ENCODE measurements around the gene FBXW7.

DNA sequence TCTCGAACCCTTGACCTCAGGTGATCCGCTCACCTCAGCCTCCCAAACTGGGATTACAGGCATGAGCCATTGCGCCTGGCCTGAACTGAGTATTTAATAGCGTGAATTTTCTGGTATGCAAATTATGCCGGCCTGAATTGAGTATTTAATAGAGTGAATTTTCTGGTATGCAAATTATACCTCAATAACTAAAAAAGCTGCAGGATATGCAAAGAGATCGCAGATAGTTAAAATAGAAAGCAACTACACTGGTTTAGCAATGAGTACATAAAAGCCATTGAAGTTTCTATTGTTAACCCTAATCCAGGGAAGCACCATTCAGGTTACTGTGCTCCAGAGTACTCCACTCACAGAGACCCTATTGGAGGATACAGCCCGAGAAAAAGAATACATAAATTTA is 22.8 kb downstream of the FBXW7 start:
- TF ChIP-seq CREB1 (IDR thresholded peaks at IDR 0.05), result no peak
- TF ChIP-seq EZH2 (IDR thresholded peaks at IDR 0.05; ENCODE audit: low read depth, low read length, severe bottlenecking), result no peak
- TF ChIP-seq, protein P1, sequence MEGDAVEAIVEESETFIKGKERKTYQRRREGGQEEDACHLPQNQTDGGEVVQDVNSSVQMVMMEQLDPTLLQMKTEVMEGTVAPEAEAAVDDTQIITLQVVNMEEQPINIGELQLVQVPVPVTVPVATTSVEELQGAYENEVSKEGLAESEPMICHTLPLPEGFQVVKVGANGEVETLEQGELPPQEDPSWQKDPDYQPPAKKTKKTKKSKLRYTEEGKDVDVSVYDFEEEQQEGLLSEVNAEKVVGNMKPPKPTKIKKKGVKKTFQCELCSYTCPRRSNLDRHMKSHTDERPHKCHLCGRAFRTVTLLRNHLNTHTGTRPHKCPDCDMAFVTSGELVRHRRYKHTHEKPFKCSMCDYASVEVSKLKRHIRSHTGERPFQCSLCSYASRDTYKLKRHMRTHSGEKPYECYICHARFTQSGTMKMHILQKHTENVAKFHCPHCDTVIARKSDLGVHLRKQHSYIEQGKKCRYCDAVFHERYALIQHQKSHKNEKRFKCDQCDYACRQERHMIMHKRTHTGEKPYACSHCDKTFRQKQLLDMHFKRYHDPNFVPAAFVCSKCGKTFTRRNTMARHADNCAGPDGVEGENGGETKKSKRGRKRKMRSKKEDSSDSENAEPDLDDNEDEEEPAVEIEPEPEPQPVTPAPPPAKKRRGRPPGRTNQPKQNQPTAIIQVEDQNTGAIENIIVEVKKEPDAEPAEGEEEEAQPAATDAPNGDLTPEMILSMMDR (IDR thresholded peaks at IDR 0.05; ENCODE audit: control extremely low read depth in 1 of 3, insufficient read depth in 1 of 3, low read depth in 1 of 3, low read length in 3 of 3), result no peak
- TF ChIP-seq, protein P2, sequence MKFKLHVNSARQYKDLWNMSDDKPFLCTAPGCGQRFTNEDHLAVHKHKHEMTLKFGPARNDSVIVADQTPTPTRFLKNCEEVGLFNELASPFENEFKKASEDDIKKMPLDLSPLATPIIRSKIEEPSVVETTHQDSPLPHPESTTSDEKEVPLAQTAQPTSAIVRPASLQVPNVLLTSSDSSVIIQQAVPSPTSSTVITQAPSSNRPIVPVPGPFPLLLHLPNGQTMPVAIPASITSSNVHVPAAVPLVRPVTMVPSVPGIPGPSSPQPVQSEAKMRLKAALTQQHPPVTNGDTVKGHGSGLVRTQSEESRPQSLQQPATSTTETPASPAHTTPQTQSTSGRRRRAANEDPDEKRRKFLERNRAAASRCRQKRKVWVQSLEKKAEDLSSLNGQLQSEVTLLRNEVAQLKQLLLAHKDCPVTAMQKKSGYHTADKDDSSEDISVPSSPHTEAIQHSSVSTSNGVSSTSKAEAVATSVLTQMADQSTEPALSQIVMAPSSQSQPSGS (IDR thresholded peaks at IDR 0.05; ENCODE audit: low read length), result no peak
- no peak for TF ChIP-seq SRF (IDR thresholded peaks at IDR 0.05; ENCODE audit: low read depth, low read length)
- no peak for TF ChIP-seq SIN3A (conservative IDR thresholded peaks at IDR 0.05 in 1 of 2, IDR thresholded peaks at IDR 0.05 in 1 of 2; ENCODE audit: low read depth in 1 of 2, low read length in 2 of 2)
- no peak for TF ChIP-seq POLR2A (IDR thresholded peaks at IDR 0.05; ENCODE audit: control extremely low read depth in 1 of 2, low read depth in 2 of 2, low read length in 2 of 2)
- no peak for TF ChIP-seq JUN (IDR thresholded peaks at IDR 0.05; ENCODE audit: low read depth, low read length)
- no peak for TF ChIP-seq SP1 (IDR thresholded peaks at IDR 0.05; ENCODE audit: low read depth, low read length)
- TF ChIP-seq POLR2AphosphoS5 (IDR thresholded peaks at IDR 0.05; ENCODE audit: low read depth, low read length), result no peak
- no peak for TF ChIP-seq EGR1 (IDR thresholded peaks at IDR 0.05; ENCODE audit: borderline replicate concordance, low read depth, low read length)
